Colon (tissue), 2 donors: Measurements from ENCODE around the gene TGFB2.

Experiments used
- FAIRE-seq: peaks from 2 replicates; lab custom pipeline; 2012; peaks lifted over from hg19 to GRCh38; lab: Jason Lieb, UNC
- donor health status: control.
- donor health status: control.

TGFB2 gene

DNA sequence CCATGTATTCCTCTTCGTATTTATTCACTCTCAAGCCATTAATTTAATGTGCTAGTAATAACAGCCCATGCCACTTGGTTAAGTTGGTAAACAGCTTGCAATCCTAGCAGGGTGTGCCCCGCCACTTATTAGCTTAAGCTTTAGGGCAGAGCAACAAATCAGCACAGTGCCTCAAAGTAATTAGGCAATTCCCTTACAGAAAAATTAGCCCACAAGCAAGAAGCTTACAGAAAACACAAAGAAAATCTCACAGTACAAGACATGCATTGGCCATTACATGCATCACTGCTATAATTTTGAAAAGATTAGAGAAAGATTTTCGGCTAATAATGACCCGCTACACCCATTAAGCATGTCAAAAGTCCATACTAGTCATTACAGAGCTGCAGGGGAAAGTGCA, 47.6 kb downstream of the TGFB2 start:
- FAIRE-seq, result no peak

DNA sequence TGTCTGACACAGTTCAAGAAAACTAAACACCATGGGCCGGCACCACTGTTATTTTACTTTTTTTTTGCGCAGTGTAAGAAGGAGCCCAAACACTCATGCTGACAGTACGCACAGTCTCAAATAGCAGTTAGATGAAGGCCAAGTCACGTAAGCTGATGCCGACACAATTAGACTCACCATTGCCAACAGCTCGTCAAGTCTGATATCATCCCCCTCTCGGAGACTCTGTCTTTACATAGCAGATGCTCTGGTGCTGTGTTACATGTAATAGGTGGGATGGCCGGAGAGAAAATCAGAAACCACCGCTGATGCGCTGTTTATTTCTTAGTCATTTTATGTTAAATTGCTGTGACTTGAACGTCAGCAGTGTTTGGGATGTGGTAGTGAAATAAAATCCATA, 49.3 kb downstream of the TGFB2 start:
- FAIRE-seq, result no peak

DNA sequence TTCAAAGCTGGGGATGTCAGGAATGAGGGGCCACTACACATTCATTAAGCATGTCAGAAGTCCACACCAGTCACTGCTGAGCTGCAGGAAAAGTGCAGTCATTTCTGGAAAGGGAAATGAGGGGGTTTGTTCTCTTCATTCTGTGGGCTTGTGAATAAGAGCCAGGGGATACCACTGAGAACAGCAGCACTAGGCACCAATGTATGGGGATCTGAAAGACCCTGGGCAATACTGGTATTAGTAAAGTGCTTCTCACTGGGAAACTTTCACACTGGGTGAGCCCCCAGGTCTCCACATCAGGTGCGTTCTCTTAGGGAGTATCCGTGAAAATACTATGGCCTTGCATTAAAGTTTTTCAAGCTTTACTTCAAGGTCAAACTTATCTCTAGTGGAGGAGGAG, 49.9 kb downstream of the TGFB2 start:
- FAIRE-seq, result no peak

DNA sequence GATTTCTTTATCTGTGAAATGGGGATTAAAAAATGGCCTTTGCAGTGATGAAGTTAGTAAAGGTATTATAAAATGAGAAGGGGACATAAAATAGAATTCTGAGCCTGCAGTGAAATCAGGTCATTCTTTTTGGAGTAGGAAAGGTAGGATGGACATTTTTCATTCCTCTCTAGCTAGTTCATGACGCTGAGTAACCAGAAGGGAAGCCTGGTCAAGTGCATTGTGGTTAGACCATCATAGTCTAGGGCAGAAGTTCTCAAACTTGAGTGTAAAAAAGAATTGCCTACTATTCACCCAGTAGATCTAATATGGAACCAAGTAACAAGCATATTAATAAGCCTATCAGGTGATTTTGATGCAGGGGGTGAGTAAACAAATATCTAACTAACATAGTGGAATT, 50.8 kb downstream of the TGFB2 start:
- FAIRE-seq, result no peak

DNA sequence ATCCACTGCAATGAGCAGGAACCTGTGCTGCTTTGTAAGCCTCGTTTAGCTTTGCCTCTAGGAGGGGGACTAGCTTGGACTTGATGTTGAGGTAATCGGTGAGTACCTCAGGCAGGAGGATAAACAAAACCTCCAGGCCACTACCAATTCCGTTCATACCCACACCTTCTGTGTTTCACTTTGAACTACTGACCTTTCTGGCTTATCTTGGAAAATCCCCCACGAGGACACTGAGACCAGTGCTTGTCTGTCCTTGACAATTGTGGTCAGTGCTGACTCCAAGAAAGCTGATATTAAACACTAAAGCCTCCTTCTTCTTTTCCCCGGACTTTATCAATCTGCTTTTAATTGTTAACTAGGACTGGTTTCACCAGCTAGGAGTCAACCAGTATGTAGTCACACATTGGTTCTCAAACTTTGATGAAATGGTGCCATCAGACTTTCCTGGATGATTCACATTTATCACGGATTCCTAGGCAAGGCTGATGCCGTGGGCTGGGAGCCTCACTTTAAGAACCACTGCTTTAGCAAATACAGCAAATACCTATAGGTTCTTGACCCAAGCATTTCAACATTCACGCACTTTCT, 52.7 kb downstream of the TGFB2 start:
- FAIRE-seq, result no peak

DNA sequence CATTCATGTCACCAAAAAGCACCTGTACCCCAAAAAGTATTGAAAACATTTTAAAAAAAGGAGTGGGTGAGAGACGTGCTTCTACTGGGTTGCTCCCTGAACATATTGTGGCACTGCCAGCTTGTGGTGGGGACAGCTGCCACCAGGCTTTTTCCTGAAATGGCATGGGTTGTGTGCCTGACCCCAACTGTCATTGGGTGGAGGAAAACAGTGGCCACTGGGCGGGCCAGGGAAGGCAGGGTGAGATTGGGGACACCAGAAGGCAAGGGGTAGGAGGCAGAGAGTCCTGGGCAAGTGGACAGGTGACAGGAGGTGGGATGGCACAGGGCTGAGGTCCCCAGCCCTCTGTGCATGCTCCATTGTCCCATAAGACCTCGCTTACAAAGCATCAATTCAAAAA, 55.5 kb downstream of the TGFB2 start:
- no peak for FAIRE-seq

DNA sequence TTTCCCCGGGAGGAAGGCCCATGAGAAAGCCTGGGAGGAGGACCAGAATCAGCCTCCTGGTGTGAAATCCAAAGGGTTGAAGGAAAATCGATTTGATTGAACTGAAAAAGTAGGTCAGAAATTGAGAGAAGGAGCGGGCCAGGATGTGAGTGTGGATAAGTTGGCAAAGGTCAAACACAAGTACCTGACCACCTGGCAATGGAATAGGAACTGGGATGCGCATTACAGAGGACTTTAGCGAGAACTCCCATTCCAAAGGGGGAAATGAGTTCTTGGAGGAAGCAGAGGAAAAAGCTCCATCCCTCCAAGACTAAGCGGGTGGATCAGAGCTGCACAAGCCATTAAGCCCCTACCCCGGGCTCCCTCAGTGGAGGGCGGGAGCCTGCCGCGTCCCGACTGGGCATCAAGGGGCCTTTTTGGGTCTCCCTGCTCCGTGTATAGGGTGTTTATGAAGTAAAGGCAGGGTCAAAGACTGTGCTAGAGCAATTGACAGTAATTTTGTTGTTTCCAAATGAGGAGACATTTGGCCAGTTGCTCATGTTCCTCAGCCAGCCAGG, 56.4 kb downstream of the TGFB2 start:
- FAIRE-seq, result no peak

DNA sequence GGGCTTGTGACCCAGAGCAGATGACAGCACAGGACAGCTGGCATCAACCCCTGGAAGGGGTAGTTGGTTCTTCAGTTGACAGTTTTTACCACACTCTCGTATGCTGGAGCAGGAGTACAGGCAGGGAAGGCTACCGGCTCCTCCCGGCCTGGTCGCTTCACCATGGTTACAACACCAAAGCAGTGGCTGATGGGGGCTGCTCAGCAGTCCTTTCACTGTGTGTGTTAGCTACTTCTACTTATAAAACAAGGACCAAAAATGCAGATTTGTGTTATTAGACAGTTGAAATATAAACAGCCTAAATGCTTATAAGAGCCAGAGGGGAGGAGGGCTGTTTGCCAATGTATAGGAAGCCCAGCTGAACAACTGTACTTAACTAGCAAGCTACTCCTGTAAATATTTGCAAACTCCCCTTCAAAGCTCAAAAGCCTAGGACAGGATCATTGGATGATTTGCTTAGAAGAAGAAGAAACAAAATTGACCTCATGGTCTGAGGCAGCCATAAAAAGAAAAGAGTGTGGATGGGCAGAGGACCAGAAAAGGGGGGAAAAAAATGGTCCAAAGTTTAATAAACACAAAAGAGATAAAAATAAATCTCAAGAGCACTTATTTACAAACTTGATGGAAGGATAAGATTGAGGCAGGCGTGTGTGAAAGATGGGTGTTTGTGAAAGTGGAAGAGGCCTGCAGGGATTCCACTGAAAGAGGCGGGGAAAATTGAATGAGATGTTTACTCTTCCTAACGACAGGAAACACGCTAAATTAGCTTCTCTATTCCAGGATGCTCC, 57.1 kb downstream of the TGFB2 start:
- no peak for FAIRE-seq

DNA sequence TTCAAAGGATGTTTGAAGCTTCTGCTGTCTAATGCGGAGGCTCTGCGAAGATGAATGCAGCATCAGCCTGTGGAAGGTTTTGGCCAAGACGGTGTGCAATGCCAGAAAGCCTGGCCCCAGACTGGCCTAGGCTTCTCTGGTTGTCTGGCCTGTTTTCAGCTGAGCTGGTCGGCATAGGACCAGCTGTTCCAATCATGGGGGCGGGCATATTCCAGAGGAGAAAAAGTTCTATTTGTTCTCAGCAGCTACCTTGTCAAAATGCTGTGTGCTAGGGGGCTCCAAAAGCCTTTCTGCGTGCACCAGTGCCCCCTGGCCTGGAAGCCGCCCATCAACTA, 57.6 kb downstream of the TGFB2 start:
- no peak for FAIRE-seq

DNA sequence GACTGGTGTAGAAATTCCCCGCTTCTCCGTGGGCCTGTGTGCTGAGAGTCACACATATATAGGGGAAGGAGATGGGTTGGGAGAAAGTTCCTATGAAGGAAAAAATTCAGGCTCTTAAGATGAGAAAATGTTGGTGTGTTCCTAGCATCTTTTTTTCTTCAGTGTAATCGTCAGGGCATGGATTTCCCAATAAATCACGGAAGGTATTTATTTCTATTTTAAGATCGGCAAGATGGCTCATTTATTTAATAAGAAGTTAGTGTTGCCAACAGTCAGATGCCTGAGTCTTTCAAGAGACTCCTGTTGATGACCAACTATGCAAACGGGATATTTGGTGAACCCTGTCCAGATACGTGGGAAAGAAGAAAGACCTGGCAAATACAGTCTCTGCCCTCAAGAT, 58.2 kb downstream of the TGFB2 start:
- FAIRE-seq, result no peak

DNA sequence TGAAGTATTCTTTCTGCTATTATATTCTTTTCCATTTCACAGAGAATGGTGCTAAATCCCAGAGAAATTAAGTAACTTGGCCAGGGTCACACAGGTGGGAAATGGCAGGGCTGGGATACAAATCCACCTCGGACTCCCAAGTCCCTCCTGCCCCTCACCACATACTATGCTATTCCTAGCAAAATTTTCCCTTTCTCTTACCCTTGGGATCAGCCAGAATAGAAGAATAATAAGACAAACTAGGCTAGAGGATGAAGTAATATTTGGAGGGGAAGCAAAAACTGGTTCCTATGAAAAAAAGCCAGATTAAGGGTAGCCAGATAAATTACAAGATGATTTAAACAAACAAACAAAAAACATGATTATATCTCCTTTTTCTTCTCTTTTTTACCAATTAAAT, 62.5 kb downstream of the TGFB2 start:
- FAIRE-seq, result no peak

DNA sequence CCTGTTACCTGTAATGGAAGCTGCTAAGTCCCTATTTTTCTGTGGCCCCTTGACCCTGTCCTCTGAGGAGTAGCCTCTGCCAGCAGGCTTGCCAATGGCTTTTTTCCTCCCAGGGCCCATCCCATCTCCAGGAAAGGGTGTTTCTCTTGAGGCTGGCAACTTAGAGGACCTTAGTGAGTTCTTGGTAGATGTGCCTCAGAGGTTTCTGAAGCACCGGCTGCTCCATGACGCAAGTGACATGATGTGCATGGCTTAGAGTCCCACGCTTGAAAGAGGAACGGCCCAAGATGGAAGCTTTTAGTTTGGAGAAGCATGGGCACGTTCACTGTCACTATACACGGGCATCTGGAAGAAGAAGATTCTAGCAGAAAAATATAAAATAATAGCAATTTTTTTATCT, 63.0 kb downstream of the TGFB2 start:
- FAIRE-seq, result no peak

DNA sequence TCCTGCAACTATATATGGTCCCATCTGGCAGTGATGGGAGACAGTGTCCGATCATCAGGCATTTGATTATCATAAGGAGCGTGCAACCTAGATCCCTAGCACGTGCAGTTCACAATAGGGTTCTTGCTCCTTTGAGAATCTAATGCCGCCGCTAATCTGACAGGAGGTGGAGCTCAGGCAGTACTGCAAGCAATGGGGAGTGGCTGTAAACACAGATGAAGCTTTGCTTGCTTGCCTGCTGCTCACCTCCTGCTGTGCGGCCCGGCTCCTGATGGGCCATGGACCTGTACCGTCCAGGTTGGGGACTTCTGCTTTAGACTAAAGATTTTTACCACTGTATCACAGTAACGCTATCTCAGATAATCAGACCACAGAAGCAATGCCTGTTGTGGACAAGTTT, 63.8 kb downstream of the TGFB2 start:
- no peak for FAIRE-seq

DNA sequence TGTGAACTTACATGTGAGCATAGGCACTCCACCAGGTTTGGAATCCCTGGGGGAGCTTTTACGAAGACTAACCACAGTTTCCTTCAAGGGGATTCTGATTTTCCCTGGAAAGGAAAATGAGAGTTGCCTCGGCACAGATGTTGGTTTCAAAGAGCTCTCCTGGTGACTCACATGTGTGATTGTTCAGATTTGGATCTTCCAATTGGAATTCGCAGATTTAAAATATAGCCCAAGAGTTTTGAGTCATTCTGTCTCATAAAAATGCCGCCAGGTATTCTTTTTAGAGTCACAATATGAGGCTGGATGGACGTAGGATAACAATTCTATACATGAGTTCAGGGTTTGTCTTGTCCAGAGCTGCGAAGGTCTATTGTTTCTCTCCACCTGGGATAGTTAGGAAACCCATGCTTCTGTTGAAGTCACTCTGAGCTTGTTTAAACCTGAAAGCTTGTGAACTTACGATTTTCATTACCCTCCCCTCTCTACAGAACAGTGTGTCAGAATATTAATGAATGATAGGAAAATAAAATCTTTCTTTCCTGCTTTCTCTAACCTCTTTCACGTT, 64.9 kb downstream of the TGFB2 start:
- no peak for FAIRE-seq

DNA sequence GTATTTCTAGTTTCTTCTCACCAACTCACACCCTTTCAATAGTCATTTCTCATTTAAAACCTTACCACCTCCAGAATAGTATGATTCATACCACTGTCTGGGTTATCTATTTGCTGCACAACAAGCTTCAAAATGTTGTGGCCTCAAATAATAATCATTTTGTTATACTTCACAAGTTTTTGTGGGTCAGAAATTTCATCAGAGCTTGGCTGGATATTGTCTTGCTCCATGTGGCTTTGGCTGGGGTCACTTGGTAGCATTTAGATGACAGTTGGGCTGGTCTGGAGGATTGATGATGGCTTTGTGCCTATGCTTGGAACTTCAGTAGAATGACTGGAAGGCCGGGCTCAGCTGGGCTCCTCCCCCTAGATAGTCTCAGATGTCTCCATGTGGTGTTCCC, 66.0 kb downstream of the TGFB2 start:
- FAIRE-seq, result no peak

DNA sequence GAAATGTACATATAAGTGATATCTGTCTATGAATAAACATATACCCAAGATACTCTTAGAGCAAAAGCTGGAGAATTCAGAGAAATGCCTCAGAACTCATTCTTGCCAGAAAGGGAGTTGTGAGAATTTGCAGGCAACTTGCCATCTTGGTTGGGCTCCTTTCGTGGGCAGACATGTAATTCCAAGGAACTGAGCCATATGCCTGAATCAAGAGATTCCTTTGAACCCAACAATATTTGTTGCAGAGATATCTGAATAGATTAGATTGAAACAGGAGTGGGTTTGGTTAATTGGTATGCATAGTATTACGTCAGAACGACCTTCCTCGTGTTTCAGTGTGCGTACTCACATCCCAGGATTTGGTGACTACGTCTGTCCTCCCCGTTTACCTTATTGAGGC, 67.0 kb downstream of the TGFB2 start:
- no peak for FAIRE-seq

DNA sequence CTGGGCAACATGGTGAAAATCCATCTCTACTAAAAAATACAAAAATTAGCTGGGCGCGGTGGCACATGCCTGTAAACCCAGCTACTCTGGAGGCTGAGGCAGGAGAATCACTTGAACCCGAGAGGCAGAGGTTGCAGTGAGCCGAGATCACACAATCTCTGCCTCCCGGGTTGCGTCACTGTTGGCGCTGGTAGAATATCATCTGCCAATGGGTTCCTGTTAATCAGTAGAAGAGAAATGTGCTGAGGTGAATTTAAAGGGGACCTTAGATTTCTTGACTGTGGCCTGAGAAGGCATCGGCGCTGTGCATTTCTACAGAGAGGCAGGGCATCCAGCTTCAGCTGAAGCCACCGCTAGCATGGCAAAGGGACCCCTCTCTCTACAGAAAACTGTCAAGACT, 68.0 kb downstream of the TGFB2 start:
- FAIRE-seq, result no peak

DNA sequence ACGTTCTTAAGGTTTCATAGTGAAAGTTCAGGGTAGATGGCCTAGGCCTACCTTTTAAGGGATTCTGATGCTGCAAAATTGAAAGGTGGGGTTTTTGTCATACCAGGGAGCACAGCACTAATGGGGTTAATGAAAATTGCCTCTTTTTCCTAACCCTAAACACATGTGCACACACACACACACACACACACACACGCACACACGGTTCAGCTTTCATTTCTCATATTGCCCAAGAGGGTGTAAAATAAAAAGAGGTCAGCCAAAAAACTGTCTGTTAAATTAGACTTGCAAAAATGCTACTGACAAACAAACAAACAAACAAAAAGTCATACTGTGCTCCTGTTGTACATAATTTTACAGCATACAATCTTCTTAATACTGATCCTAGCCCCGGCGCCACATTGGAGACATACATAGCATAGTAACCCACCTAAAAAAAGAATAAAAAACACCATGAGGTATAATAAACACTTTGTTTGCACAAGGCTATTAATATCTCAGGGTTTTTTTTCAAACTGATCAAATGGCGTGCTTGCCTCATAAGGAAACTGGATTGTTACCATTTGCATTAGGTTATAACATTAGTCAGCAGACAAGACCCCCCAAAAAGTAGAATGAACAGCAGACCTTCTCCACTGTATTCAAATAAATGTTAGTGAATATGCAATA, 69.1 kb downstream of the TGFB2 start:
- FAIRE-seq, result no peak

DNA sequence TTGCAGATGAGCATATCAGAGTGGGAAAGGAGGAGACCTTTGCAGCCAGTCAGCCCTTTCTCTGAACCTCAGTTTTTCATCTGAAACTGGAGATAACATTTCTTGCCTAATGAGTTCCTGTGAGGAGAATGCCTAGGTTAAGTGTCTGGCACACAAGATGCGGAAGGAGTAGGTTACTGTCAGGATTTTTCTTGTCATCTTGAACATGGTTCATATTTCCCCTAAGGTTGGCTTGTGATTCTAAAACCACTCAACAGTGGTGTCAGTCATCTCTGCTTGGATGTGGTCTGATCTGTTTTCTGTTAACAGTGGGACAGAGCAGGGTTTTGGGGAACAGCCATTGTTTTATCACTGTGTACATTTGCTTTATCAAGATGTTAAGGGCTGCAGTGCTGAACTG, 70.6 kb downstream of the TGFB2 start:
- FAIRE-seq, result no peak

DNA sequence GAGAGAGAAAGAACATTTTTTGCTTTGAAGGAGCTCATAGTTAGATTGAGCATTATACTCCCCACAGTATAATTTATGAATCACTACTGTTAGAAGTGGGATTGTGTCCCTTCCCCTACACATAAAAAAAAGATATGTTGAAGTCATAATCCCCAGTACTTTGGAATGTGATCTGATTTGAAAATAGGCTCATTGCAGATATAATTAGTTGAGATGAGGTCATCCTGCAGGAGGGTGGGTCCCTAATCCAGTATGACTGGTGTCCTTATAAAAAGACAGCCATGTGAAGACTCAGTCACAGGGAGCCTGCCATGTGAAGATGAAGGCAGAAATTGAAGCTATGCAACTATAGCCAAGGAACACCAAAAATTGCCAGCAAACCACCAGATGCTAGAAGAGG, 76.4 kb downstream of the TGFB2 start:
- FAIRE-seq, result no peak

DNA sequence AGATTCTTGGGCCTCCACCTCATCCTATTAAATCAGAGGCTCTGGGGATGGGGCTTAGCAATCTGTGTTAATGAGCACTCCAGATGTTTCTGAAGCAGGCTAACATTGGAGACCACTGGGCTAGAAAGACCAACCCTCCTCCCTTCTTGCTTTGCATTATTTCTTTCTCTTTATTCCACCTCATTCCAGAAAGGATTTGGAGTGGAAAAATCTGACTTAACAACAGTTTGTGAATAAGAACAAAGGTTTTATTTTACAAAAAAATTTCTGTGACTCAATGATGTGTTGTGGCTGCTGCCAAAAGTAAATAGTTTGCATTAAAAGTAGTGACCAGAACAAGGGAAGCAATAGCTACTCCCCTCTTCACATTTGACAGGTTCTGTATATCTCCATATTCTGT, 79.4 kb downstream of the TGFB2 start:
- FAIRE-seq, result no peak

DNA sequence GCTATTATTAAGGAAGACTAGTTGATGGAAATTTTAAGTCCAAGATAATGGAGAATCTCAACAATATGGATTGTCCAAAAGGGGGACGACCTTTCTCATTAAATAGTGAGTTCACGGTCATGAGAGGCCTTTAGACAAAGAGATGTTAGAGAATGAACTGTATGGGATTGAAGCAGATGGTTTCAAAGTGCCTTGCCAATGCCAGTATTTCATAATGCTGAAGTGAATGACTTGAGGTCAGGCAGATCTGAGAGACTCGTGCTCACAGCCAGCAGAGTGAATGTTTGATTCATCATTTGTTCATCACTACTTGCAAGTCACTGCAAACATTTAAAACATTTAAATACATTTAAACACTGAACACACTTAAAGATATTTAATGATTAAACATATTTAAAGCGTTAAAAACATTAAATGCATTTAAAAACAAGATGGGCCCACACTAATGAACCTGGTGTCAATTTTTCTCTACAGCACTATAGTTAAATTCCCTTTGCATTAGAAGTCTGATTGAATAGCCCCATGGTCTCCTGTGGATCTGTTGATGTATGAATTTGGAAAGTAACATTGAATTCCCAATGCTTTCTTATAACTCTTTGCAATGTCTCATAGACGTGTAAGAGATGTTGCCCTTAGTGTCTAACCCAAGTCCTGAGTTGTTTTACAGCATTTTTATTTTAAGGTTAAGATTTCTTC, 80.7 kb downstream of the TGFB2 start:
- no peak for FAIRE-seq

DNA sequence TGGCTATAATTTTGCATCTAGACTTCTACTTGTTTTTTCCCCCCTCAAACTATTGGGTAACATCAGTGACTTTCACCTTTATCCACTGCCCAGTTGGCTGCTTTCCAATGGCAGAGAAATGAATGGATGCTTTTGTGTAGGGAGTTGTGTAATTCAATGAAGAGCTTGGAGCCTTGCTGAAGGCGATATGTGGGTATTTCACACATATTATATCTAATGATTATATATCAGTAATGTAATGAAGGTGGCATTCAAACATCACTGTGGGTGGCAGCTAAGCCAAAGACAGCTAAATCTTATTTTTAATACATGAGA, 81.2 kb downstream of the TGFB2 start:
- FAIRE-seq, result no peak
